22Rv1 (cell line): ENCODE data around the gene ITFG1.

Source experiments
- H3K27ac ChIP-seq: fragments of 450-650 bp; 2 replicates; pipeline ENCODE4 v1.5.1; 2017
- ZFX ChIP-seq: fragments of 450-650 bp; IDR thresholded peaks from 2 replicates; pipeline ENCODE4 v1.6.1; 2017; ENCODE audit warnings: antibody characterized with exemption, borderline replicate concordance
- TF ChIP-seq, protein P1 (sequence below): fragments of 450-650 bp; IDR thresholded peaks from 2 replicates; pipeline ENCODE4 v1.5.1; 2017; ENCODE audit warnings: mild to moderate bottlenecking

Gene ITFG1

DNA sequence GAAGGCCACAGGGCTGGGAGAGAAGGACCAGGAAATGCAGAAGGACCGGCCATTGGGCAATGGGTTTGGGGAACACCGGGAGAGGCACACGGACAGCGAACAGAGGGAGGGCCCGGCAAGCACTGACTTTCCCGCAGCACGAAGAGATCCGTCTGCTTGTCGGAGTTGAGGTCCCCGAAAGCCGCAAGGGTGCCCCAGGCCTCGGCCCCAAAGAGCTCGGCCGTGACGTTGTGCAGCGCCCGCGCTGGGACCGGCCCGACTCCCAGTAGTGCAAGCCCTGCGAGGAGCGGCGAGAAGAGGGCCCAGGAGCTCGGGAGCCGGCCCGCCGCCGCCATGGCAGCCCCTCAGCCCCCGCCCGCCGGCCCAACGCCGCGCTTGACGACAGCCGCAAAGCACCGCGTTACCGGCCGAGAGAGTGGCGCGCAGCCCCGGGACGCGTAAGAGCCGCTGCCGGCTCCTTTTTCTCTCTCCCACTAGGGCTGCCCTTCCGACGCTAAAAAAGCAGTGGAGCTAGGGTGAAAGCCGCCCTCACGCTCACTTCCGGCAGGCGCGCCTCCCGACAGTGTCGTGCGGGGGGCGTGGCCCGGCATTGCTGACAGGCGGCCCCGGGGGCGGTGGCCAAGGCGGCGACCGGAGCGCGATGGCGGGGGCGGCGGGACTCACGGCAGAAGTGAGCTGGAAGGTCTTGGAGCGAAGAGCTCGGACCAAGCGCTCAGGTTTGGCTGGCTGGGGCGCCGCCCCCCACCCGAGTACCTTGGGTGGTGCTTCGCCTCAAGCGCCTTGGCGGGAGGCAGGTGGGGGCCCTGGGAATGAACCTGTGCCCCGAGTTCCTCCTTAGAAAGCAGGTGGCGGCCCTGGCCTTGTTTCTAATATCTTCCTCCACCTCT is at the start of gene ITFG1, which contains the start of gene PHKB:
Gene ITFG1 (minus strand): TSS at position 353 of the 887 bp plus-strand sequence. CDS start 18 bp downstream, at position 335.
Gene PHKB (plus strand): TSS at position 621 of the 887 bp plus-strand sequence. CDS start 20 bp downstream, at position 641.
- peak within 1 kb of the TSS; percentile 97 for H3K27ac ChIP-seq
- no peak for TF ChIP-seq ZFX
- TF ChIP-seq, protein P1, sequence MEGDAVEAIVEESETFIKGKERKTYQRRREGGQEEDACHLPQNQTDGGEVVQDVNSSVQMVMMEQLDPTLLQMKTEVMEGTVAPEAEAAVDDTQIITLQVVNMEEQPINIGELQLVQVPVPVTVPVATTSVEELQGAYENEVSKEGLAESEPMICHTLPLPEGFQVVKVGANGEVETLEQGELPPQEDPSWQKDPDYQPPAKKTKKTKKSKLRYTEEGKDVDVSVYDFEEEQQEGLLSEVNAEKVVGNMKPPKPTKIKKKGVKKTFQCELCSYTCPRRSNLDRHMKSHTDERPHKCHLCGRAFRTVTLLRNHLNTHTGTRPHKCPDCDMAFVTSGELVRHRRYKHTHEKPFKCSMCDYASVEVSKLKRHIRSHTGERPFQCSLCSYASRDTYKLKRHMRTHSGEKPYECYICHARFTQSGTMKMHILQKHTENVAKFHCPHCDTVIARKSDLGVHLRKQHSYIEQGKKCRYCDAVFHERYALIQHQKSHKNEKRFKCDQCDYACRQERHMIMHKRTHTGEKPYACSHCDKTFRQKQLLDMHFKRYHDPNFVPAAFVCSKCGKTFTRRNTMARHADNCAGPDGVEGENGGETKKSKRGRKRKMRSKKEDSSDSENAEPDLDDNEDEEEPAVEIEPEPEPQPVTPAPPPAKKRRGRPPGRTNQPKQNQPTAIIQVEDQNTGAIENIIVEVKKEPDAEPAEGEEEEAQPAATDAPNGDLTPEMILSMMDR: no peak

DNA sequence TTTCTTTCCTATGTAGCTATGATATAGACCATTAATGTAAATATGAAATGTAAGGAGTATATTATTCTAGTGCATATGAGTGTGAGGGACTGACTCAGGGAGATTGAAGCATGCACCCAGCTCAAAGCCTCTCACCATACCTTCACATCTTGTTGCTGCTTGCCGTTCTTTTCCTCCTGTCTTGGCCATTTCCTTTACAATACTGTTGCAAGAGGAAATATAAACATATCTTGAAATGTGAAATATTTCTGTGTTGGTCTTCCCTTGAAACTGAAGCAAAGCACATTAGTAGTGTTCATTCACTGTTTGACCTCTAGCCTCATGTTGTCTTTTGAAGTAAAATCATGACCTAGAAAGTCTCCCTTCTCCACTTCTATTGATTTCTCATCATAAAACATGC is 46.8 kb upstream of the ITFG1 start:
- TF ChIP-seq, protein P1: no peak
- no peak for TF ChIP-seq ZFX

DNA sequence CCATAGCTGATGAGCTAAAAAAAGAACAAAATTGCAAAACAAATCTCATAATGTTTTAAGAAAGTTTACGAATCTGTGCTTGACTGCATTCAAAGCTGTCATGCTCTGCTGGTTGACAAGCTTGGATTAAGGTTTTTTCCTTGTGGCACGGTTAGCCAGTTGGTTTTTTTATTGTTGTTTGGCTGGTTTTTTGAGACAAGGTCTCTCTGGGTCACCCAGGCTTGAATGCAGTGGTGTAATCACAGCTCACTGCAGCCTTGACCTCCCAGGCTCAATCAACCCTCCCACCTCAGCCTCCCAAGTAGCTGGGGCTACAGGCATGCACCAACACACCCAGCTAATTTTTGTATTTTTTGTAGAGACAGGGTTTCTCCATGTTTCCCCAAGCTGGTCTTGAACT is 45.9 kb upstream of the ITFG1 start:
- no peak overlapping the region for H3K27ac ChIP-seq
- TF ChIP-seq ZFX: no peak
- TF ChIP-seq, protein P1: no peak

More for the DNA sequence above, 46.8 kb upstream of the ITFG1 start:
- no peak overlapping the region for H3K27ac ChIP-seq

DNA sequence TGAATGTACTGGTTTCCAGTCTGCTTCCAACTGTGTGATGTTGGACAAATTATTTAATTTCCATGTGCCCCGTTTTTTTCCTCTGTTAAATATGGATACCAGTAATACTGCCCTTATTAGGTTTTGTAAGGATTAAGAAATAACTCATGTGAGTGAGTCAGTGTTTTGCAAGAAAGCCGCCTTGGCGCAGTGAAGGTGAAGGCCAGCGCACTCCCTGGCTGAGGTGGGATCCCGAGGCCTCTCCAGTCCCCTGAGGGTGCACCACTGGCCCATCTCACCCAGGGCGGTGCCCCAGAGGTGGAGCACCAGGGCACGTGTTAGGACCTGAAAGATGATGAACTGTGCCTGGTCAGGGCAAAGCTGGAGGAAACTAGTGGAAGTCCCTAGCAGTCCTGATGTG is 43.7 kb upstream of the ITFG1 start:
- no peak overlapping the region for H3K27ac ChIP-seq
- TF ChIP-seq, protein P1: no peak
- no peak for TF ChIP-seq ZFX

DNA sequence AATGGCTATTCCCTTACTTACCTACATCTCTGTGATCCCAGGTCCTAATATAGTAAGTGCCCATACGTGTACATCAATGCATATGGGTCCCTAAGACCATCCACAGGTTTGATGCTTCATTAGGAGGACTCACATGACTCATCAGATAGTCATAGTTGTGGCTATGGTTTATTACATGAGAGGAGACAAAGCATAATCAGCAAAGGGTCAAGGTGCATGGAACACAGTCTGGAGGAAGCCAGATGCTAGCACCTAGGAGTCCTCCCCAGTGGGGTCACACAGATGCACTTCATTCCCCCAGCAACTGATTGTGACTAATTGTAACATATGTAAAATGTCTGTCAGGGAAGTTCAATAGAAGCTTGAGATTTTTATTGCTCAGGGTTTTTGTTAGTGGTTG is 43.1 kb upstream of the ITFG1 start:
- TF ChIP-seq, protein P1: no peak
- no peak for TF ChIP-seq ZFX
- no peak overlapping the region for H3K27ac ChIP-seq

DNA sequence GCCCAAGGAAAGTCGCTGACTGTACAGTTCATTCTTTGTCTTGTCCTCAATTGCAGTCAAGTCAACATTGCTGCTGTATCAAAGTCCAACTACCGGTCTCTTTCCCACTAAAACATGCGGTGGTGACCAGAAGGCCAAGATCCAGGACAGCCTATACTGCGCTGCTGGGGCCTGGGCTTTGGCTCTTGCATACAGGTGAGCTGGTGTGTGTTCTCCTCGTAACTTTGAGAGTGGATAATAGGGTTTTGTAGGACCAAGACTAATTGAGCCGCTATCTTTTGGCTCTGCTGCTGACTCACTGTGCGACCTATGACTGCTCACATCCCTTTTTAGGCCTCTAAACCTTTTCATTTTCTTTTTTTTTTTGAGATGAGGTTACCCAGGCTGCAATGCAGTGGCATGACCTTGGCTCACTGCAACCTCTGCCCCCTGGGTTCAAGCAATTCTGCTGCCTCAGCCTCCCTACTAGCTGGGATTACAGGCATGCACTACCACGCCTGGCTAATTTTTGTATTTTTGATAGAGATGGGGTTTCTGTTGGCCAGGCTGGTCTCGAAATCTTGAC is 38.9 kb upstream of the ITFG1 start:
- TF ChIP-seq, protein P1: no peak
- no peak for TF ChIP-seq ZFX
- no peak overlapping the region for H3K27ac ChIP-seq
